ENCODE measurements around the gene BROX. TPM values are rescaled to one million over a fixed set of nuclear protein-coding genes. Genes with fewer than 3 reads are reported as not detected.
"Not testable (repeated sequence)": the region's sequence is repeated elsewhere in the genome, so short reads cannot be mapped to it uniquely, and the experiment has no call there.

BROX gene
- total RNA-seq (2022) (56.8 and 68.8 TPM in 2 replicates), Bru-seq, nascent RNA (percentile 90 among the genes with signal in this experiment), BruChase-seq, experiment 1, labeled RNA remaining after a 6-hour chase (percentile 96 among the genes with signal in this experiment), BruChase-seq, experiment 2, labeled RNA remaining after a 2-hour chase (percentile 92 among the genes with signal in this experiment)
- long read RNA-seq, full-length matches to known transcripts = 5 of 31 reads
- long read RNA-seq, partial matches to known transcripts = 11 of 31 reads
- long read RNA-seq, other reads (novel, unspliced or antisense) = 15 of 31 reads

- no TSS peak for BruUV-seq (replicated peaks)
- Mint-ChIP-seq H3K27ac (ENCODE audit: unreplicated experiment) (peak within 1 kb of the TSS; percentile 94), H3K4me1 (ENCODE audit: low read depth, unreplicated experiment) (peaks cover 26% of the 10 kb centered on the region), H3K27me3 (ENCODE audit: unreplicated experiment) (no peaks in the 10 kb centered on the region), H3K36me3 (ENCODE audit: insufficient read depth, unreplicated experiment) (peaks cover 46% of the 10 kb centered on the region), H3K9me3 (ENCODE audit: low read depth, unreplicated experiment) (no peaks in the 10 kb centered on the region), H3K4me3 (ENCODE audit: low read depth, unreplicated experiment) (peak within 1 kb of the TSS; percentile 93)
- TF ChIP-seq CTCF (IDR thresholded peaks at IDR 0.05; ENCODE audit: unreplicated experiment) = no peak
- CTCF ChIA-PET = interaction anchor here (1.0 kb wide), 1 partner anchor 25 kb away, joined by 3 read pairs; the partner anchor contains the start of gene FAM177B
- peak; percentile 99 for DNase-seq
- intact Hi-C loops (cut with micrococcal nuclease; ENCODE audit: unreplicated experiment) = loop anchor here (10.0 kb wide), 1 partner anchor 248 kb away; no protein-coding TSS in a partner anchor
These were observed at the start of gene BROX, which contains the start of gene AIDA for GRCh38 chr1:222712253-222713090. BROX (plus strand) TSS chr1:222712564; CDS start chr1:222715700, 3,136 bp downstream. AIDA (minus strand) TSS chr1:222712491; CDS start chr1:222712317, 174 bp downstream.

- Mint-ChIP-seq H3K4me3 (ENCODE audit: low read depth, unreplicated experiment) (no peak overlapping the region), H3K27me3 (ENCODE audit: unreplicated experiment) (no peaks in the 10 kb centered on the region), H3K9me3 (ENCODE audit: low read depth, unreplicated experiment) (no peaks in the 10 kb centered on the region), H3K27ac (ENCODE audit: unreplicated experiment) (no peak overlapping the region), H3K36me3 (ENCODE audit: insufficient read depth, unreplicated experiment) (peaks cover 36% of the 10 kb centered on the region), H3K4me1 (ENCODE audit: low read depth, unreplicated experiment) (no peaks in the 10 kb centered on the region)
- CTCF ChIA-PET = no interaction called here
- no TSS peak for BruUV-seq (replicated peaks)
- TF ChIP-seq CTCF (IDR thresholded peaks at IDR 0.05; ENCODE audit: unreplicated experiment) = no peak
- intact Hi-C loops (cut with micrococcal nuclease; ENCODE audit: unreplicated experiment) = no loop called here
- DNase-seq = no peak
These were observed 48.9 kb upstream of the BROX start for GRCh38 chr1:222663431-222663934.

- H3K36me3 Mint-ChIP-seq (ENCODE audit: insufficient read depth, unreplicated experiment) = peaks cover 24% of the 10 kb centered on the region
- no peak for TF ChIP-seq CTCF (IDR thresholded peaks at IDR 0.05; ENCODE audit: unreplicated experiment)
- H3K27ac Mint-ChIP-seq (ENCODE audit: unreplicated experiment) = no peak overlapping the region
- no peaks in the 10 kb centered on the region for H3K4me1 Mint-ChIP-seq (ENCODE audit: low read depth, unreplicated experiment)
- intact Hi-C loops (cut with micrococcal nuclease; ENCODE audit: unreplicated experiment) = no loop called here
- no peak for DNase-seq
- no TSS peak for BruUV-seq (replicated peaks)
- CTCF ChIA-PET = no interaction called here
- no peaks in the 10 kb centered on the region for H3K9me3 Mint-ChIP-seq (ENCODE audit: low read depth, unreplicated experiment)
- H3K27me3 Mint-ChIP-seq (ENCODE audit: unreplicated experiment) = no peaks in the 10 kb centered on the region
- no peak overlapping the region for H3K4me3 Mint-ChIP-seq (ENCODE audit: low read depth, unreplicated experiment)
These were observed 46.4 kb upstream of the BROX start for GRCh38 chr1:222665964-222666363.

GRCh38 chr1:222668184-222668583 is 44.2 kb upstream of the BROX start:
- peaks cover 18% of the 10 kb centered on the region for H3K36me3 Mint-ChIP-seq (ENCODE audit: insufficient read depth, unreplicated experiment)
- BruUV-seq (replicated peaks); H3K4me3 Mint-ChIP-seq (ENCODE audit: low read depth, unreplicated experiment); H3K27ac Mint-ChIP-seq (ENCODE audit: unreplicated experiment); intact Hi-C loops (cut with micrococcal nuclease; ENCODE audit: unreplicated experiment); H3K9me3 Mint-ChIP-seq (ENCODE audit: low read depth, unreplicated experiment); CTCF ChIA-PET; DNase-seq; H3K27me3 Mint-ChIP-seq (ENCODE audit: unreplicated experiment); H3K4me1 Mint-ChIP-seq (ENCODE audit: low read depth, unreplicated experiment): not testable (repeated sequence)

GRCh38 chr1:222669107-222669506 is 43.3 kb upstream of the BROX start:
- DNase-seq; CTCF ChIA-PET; BruUV-seq (replicated peaks); H3K27me3 Mint-ChIP-seq (ENCODE audit: unreplicated experiment); H3K4me3 Mint-ChIP-seq (ENCODE audit: low read depth, unreplicated experiment); H3K27ac Mint-ChIP-seq (ENCODE audit: unreplicated experiment); H3K9me3 Mint-ChIP-seq (ENCODE audit: low read depth, unreplicated experiment); H3K4me1 Mint-ChIP-seq (ENCODE audit: low read depth, unreplicated experiment); intact Hi-C loops (cut with micrococcal nuclease; ENCODE audit: unreplicated experiment): not testable (repeated sequence)
- peaks cover 22% of the 10 kb centered on the region for H3K36me3 Mint-ChIP-seq (ENCODE audit: insufficient read depth, unreplicated experiment)
